Fibroblast of skin of left biceps (primary cell): ENCODE measurements around the gene CLSTN2.
"Not testable (repeated sequence)": the region's sequence is repeated elsewhere in the genome, so short reads cannot be mapped to it uniquely, and the experiment has no call there.

ENCODE experiments used
- DNase-seq, 2 experiments: peaks; one replicate each; pipeline ENCODE4 v3.0.0-alpha.2; 2013; ENCODE audit warnings: low read depth in 2 of 2

The CLSTN2 gene

DNA sequence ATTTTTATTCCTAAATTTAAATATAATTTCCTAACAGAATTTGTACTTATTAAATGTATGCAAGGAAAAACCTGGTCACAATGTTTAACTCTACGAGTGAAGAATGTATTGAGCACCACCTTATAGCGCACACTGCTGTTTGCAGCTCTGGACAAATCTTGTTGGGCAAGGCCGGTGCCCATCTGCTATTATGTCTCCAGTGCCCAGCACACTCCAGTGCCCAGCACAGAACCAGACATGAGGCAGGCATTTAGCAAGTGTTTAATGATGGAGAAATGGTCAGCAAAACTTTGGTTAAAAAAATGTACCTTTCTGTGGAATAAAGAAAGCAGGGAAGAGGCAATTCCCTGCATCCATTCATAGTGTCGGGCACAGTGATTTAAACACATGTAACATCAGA is 488.2 kb downstream of the CLSTN2 start:
- no peak for DNase-seq

DNA sequence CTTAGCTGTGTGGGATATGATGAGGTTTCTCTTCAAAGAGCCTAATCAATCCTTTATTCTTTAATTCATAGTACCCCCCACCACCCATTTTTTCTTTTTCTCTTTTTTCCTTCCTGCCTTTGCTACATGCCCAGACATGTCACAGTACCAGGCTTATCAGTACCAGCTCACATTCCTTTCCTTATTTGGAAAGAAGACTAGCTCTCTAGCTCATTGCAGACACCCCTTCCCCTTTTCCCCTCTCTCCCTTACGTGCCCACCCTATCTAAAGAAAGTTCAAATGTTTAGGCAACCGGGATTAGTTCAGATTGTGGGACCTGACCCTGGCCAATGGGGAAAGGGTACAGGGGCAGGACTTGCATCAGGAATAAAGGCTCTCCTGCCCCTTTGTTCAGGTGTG is 488.6 kb downstream of the CLSTN2 start:
- not testable (repeated sequence) for DNase-seq

DNA sequence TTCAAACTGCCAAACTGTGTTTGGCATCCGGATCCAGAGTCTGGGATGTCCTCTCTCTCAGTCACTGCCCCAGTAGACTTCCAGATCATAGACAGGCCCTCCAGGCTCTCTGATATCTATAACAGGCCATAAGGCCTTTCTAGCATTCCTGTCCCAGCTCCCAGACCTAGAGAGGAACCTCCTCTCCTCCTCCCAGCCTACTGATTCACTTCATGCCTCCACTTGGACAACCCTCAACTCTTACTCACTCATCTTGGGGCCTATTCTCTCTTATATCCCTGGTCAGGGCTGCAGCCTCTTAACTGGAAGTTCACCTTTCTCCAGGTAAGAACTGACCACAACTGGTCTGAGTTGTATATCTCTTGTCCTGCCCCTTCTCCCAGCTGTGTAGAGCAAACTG is 489.2 kb downstream of the CLSTN2 start:
- DNase-seq, result no peak

DNA sequence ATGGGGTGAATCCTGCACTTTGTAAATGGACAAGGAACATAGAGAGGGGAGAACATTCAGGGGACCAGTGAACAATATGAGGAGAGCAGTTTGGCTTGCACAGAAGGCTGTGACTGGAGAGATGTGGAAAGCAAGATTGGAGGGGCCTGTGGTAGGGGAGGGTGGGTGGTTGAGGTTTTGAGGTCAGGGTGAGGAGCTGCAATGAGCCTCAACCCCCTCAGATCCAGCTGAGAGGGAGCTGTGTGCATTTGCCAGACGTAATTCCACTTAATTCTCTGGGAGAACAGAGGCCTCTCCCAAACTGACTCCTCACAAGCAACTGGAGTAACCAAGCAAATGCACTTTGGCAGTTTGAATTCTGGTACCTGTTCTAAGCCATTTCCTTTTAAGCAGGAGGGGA is 489.7 kb downstream of the CLSTN2 start:
- DNase-seq, result no peak

DNA sequence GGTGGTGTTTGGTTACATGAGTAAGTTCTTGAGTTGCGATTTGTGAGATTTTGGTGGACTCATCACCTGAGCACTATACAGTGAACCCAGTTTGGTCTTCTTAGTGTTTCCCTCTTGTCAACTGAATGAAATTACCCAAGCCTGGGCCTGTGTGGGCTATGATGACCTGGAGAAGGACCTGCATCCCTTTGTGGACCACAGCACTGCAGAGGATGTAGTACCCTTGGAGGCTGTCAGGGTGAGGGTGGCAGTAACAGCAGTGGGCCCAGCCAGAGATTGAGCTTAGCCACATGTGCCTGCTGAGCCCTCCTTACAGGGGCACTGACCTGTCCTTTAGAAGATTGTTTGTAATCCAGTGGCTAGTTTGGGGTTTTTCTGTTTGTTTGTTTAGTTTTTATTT is 492.8 kb downstream of the CLSTN2 start:
- no peak for DNase-seq

DNA sequence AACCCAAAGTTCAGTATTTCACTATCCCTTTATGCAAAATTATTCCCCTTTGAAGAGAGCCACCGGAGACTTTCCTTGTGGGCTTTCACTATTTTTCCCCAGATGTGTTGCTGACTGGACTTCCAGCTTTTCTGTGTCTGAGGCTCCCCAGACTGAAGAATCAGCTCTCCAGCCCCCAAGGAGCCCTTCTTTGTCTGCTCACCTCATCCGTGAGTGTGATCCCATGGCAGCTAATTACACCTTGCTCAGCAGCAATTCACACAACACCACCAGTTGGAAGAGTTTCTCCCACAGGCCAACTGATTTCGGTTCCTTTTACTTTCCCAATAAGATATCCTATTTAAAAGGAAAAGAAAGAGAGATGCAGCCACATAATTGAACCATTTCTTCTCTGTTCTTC is 493.4 kb downstream of the CLSTN2 start:
- no peak for DNase-seq

DNA sequence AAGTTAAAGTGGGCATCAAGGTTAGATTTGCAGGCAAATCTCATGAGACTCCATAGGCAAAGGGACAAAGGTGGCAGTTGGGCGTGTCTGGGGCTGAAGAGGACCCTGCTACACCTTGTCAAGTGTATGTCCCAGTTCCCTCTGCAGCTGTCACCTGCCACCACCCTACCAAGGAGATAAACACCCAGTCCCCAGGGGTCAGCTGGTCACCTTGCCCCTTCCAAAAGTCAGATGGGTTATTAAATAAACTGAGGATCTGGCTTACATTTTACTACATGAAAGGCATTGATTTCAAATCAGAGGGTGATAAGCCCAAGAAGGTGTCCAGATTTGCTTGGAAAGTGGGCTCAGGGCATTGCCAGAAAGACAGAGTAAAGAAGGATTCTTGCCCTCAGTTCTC is 494.8 kb downstream of the CLSTN2 start:
- DNase-seq, result no peak

DNA sequence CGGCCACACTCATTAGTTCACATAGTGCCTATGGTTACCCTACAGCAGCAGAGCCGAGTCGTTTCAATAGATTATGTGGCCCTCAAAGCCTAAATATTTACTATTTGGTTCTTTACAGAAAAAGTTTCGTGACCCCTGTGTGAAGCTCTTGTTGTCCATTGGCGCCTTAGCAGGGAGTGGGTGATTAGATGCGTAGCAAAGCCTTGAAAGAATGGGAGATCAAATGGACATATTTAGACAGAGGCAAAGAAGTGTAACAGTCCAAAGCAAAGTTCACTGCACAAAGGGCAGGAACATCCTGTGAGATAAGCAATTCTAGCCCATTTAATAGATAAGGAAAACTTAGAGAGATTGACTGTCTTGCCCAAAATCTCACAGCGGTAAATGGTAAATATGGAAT is 495.5 kb downstream of the CLSTN2 start:
- DNase-seq, result no peak

DNA sequence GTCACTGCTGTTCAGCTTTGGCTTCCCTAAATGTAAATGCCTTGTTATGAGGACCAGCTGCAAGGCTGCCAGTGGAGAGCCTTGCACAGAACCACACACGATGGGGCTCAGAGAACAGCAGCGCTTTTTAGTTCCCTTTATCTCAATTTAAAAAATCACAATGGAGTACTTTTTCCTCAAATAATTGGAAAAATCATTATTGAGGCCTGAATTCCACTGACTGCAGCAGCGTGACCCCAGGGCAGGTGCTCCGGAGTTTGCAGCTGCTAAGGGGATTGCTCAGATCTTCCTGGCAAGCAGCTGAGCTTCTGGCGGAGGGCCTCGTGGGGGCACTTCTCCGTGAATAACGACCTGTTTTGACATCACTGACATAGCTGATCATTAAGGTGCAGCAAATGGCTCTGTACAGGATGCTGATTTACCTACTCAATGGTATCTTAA is 497.3 kb downstream of the CLSTN2 start:
- DNase-seq, result no peak

DNA sequence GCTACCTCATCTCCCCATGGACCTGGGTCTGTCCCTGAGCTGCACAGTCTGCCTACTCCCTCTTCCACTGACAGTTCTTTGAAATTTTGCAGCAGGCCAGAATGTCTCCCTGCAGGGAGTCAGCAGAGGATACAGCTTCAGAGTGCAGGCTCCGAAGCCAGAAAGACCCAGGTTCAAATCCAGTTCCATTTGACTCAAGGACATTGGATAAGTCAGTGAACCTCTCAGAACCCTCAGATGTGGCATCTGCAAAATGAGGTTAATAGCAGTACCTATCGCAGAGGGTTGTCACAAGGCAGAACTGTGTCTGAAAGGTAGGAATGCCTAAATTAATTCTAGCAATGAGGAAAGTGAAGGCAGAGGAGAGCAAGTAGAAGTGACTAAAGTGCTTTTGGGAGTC is 498.4 kb downstream of the CLSTN2 start:
- no peak for DNase-seq

DNA sequence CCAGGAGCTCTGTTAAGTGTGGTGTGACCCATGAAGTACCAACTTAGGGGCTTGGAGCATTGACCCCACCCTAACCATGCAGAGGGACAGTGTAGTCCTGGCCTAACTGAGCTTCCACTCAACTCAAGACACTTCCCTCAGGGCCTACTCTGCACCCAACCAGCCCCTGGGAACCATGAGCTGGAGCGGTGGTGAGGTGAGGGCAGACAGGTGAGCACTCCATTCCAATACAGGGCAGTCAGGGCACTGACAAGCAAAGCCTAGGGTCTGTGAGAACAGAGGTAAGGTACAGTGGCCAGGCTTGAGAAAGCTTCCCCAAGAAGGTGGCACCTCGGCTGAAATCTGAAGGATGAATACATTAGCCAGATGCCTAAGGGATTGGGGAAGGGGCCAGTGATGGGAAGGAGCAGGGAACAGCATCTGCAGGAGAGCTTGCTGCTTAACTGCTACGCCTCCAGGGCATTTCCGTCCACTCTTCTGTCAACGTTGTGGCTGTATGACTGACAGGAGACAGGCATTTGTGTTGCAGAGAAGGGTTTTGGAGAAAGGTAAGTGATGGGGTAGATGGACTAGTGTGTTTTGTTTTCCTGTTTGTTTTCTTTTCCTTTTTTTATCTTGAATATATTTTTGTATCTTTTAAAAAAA is 499.4 kb downstream of the CLSTN2 start:
- no peak for DNase-seq

DNA sequence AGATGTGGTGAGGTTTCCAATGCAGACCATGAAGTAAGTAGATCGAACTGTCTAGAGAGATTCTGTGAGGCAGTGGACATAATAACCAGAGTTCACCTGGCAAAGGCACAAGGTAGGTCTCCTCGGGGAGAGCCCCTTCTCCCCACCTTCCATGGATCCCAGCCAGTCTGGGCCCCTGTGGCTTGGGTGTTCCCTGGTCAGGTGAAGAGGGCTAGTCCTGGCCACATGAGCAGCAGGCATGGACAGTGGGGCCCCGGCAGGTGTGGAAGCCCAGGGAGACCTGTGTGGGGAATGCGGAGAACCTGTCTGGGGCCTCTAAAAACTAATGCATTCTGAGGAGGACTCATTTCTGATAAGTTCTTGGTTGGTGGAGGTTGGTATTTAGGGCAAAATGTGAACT is 501.4 kb downstream of the CLSTN2 start:
- DNase-seq, result no peak

DNA sequence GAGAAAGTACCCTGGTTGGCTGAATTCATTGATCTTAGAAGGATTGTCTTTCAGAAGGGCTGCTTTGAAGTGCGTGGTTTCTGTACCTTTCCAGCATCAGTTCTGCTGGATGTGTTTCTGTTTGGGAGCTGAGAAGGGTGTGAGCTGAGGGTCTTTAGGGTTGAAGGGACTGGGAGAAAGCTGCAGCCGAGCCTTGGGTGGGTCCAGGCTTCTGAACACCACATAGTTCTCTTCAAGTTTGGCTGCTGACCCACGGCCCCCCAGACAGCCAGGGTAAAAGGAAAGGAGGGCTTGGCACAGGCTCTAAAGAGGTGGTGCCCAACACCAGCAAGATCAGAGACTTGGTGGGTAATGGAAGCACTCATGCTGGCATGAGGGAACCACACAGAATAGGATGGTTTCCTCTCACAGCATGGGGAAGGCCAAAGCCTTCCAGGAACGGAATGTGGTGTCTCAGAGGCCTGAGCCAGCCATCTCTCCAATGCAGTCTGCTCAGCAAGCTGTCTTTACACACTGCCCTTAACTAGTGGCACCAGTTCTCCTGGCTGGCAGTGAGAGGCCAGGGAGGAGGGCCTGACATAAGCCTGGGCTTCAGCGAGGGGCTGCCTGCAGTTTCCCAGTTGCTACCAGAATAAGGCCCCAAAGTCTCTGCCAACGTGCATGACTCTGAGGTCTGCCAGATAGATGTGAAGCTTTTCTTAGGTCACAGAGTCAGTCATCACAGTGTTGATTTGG is 503.9 kb downstream of the CLSTN2 start:
- DNase-seq, result no peak

DNA sequence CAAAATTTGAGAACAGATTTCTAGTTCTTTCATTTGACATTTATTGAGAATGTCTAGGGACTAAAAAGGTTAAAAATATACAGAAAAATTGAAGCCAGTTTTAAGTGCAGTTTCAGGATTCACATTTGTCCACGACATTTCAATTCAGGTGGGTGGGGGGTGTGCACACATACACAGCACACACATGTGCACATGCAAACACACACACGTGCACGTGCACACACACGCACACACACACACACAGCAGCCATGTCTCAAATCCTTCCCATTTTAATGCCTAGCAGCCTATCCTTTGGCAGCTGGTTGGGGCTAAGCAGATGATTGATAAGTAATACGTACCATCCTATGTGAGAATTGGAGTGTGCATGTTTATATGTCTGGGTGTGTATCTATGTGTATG is 504.5 kb downstream of the CLSTN2 start:
- DNase-seq, result no peak

DNA sequence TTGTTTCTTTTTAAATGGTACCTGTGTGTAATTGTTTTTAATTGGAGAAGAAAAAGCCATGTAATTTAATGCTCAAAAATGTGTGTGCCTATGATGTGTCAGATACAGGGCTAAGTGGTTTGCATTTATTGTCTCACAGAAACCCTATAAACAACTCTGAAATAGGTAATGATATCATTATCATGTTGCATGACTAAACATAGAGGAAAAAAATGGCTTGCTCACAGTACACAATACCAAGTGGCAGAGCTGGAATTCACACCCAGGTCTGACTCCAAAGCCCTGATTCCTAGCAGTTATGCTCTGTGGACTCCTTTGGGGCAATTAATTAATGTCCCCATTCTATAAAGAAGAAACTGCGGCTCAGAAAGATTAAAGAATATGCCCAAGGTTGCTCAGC is 505.5 kb downstream of the CLSTN2 start:
- no peak for DNase-seq

DNA sequence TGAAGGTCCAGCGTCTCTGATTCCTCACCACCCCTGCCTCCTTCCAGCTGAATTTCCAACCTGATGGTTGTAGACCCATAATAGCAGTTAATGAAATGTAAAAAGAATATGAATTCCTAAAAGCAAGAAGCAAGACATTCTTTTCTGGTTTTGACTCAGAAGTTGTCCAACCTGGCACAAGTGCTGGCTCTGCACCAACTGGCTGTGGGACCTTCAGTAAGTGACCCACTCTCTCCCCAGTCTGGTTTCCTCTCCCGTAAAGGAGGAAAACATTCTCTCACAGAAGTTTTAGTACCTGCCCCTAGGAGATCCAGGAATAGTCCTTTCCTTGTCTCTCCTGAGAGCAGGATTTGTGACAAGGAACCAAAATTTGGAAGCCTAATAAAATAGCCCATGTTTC is 506.0 kb downstream of the CLSTN2 start:
- DNase-seq, result no peak

DNA sequence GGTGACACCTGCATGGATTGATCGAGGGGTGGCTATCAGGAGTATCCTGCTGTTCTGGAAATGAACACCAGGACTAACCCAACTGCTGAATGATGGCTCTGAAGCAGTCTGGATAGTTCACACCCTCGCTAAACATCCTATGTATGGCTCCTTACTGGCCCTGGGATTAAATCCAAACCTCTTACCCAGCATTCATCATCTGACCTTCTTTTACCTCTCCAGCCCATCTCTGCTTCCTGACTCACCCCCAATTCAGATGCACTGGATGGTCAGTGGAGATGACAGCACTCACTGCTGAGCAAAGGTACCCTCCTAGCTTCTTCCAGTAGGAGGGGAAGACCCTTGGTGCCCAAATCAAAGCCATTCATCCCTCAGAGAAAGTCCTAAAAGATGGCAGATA is 507.6 kb downstream of the CLSTN2 start:
- no peak for DNase-seq

DNA sequence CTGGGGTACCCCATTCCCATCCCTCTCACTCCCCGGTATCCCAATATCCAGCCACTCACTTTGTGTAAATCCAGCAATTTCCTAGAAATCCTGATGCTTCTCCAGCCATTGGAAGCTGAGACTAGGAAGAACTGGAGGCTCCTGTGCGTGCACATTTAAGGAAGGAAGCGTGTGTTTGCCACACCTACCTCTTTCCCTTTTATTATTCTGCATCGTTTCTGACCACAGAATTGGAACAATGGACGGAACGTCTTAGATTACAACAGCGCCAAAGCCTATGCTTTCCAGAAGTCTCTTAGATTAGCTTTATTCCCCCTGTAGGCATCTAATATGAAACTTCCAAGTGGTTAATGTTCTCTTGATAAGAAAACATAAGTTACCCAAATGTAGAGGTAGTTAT is 508.1 kb downstream of the CLSTN2 start:
- no peak for DNase-seq

DNA sequence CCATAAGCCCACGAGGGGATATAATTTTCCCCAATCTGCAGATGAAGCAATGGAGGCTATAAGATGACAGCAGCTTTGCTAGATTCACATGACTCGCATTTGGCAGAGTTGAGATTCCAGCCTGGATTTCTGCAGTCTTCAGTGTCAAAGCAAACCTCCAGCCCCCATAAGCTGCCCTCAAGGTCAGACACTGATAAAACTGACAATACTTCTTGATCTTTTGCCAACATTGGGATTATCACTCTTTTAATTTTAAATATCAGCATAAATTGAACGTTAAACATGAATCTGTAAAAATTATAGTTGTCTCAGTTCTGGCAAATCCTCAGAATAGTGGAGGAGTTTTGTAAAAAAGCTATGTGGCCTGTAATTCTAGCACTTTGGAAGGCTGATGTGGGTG is 508.8 kb downstream of the CLSTN2 start:
- no peak for DNase-seq

DNA sequence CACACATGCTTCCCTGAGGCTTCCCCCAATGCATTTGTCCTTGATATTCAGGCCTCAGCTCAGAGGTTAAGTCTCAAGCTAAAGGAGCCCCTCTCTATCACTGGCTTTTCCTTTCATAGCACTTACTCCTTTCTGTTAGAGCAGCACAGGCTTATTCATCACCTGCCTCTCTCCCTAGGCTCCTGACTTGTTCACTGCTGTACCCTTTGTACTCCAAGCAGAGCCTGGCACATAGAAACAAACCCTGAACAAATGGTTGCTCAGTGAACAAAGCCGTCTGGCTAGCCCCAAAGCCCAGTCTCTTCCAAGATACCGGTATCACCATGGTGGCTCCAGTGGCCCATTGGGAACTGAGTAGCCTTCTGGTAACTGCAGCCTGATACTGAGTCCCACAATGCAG is 511.7 kb downstream of the CLSTN2 start:
- no peak for DNase-seq

DNA sequence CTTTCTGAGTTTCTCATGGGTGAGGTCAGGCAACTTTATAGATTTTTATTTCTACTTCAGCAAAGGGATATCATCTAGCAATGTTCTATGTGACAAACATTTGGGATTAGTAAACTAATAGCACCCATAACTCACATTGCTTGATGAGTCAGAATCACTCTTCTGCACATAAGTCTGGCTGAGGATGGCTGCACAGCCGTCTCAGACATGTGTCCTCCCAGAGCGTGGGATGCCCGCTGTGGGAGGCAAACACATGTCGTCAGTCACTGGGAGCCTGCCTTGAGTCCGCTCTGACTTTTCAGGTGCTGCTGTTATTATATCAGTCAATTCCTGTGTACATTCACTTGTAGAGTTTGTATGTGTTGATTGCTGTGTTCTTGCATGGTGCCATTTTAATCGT is 512.2 kb downstream of the CLSTN2 start:
- no peak for DNase-seq

DNA sequence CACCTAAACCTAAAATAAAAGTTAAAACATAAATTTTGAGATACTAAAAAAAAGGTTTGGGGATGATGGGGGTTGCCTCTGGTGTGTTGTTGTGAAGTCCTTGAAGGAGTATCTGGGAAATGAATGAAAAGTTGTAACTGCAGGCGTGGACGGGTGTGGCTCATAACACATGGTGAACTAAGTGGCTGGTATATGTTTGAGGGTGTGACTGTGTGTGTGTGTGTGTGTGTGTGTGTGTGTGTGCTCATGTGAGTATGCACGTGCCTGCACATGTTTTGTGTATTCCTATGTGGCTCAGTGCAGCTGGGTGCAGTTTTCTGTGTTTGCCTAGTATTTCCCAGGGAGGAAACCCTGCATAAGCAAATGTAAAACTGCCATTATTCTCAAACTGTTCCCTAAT is 513.0 kb downstream of the CLSTN2 start:
- DNase-seq, result no peak

DNA sequence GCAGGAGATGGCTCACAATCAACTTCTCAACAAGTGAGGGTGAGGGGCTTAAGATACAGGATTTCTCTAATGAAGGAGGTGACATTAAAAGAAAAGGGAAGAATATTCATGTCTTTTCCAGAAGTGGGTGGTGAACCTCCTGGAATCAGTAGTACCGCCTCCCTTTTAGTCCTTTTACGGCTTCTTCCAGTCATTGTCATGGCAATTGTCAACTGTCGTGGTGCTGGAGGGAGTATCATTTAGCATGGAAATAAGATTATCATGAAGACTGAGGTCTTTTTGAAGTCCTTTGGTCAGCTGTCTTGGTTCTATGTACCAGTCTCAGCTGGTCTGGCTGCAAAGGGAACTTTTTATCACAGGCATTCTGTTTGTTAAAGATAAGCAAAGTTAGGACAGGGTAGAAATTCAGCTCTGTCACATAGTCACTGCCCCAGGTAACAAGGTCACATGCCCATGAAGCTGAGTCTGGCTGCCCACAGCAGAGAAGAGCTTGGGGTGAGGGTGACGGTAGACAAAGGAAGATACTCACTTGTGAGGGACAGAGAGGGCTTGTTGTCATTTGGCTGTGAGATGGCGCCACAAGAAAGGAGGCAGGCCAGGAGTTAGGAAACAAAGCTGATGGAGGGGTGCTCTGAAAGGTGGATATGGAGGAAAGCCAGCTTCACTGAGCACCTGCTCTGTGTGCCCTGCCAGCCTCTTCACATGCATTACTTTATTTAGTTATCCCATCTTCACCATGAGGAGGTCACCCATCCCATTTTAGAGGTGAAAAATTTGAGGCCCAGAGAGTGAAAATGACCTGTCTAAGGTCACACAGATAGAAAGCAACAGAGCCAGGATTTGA is 514.6 kb downstream of the CLSTN2 start:
- DNase-seq, result no peak
